NK-92 (cell line): ENCODE results near the gene PABPN1L.

ENCODE experiments used
- DNase-seq: peaks from one replicate; lab custom pipeline; 2025; ENCODE audit not compliant: unreplicated experiment; lab: John Stamatoyannopoulos, UW

PABPN1L gene

DNA sequence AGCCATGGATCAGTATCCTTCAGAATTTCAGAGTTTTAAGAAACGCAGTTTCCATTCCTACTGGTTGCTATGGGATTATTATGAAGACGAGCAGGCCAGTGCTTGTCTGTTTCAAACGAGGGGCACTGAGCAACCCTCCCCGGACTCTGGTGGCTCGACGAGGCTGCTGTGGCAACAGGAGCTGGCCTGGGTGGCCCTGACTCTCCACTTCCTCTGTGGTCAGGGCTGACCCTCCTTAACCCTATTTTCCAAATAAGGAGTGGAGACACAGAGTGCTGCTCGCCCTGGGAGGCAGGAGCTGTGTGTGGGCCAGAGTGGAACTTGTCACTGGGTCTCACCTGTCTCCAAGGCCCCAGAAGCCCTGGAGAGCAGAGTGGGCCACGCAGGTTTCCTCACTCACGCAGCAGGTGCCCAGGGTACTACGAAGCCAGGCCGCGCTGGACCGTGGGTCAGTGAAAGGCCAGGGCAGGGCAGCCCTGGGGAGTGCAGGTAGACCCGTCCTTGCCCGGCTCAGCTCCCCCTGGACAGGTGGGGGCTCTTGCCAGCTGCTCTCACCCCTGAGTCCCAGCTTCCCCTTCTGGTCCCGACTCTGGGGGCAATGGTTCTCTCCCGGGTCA lies 13.0 kb downstream of the PABPN1L start:
- DNase-seq: no peak

- no peak for DNase-seq
These were observed 14.8 kb downstream of the PABPN1L start for GRCh38 chr16:88851616-88852015.

DNA sequence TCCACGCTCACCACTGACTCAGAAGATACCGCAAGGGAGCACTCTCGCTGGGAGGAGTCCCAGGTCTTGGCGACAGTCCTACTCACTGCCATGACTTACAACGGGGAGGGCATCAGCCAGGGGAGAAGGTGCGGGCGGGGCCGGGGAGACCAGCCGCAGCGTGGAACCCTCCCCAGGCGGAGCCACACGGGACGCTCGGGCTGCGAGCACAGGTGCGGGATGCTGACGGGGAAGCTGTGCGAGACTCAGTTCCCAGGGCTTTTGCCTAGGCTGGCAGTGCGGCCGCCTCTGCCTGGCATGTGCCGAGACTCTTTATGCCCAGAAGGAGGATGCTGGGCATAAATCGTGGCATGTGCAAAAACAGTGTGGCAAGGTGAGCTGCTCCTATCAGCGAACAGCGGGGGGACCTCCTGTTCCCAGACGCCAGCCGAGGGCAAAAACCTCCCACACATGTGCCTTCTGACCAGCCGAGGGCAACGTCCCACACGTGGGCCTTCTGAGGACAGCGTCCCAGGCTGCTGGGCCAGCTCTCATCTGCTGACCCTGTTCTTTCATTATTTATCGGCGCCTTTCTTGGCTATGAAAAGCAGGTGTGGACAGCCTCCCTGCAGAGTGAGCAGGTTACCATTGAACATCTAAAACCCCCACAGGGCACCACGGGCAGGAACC lies 15.8 kb downstream of the PABPN1L start:
- no peak for DNase-seq

DNA sequence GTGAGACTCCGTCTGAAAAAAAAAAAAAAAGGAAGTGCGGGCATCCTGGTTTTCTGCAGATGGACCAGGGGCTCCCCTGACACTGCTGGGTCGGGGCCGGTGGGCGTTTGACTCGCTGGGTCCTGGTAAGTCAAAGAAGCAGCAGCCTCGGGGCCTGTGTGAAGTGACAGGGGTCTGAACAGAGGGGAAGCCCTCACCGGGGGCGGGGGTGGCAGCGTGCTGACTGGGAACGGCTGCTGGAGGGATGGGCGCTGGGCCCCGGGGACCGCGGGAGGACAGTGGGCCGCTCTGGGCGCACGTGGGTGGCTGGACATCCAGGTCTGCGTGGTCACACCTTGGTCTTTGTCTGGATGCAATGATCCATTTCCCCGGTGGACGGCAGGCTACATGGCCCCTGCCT lies 17.9 kb downstream of the PABPN1L start:
- no peak for DNase-seq

DNA sequence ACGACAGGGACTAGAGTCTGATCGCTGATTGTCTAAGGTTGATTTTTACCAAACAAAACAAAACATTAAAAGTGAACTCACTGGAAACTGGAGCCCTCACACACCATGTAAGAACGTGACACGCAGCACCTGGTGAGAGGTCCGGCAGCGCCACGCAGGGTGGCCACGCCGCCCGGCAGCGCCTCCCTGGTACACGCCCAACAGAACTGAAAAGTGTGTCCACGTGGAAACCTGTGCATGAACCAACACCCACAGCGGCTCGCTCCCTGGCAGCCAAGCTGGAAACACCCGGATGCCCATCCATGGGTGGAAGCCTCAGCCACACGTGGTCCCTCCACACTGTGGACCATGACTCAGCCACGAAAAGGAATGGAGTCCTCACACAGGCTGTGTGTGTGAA lies 18.8 kb downstream of the PABPN1L start:
- no peak for DNase-seq

- DNase-seq: no peak
These were observed 20.4 kb downstream of the PABPN1L start for GRCh38 chr16:88846088-88846487.

- DNase-seq: no peak
These were observed 21.9 kb downstream of the PABPN1L start for GRCh38 chr16:88844419-88845036.

- DNase-seq: no peak
These were observed 23.2 kb downstream of the PABPN1L start for GRCh38 chr16:88843256-88843655.

DNA sequence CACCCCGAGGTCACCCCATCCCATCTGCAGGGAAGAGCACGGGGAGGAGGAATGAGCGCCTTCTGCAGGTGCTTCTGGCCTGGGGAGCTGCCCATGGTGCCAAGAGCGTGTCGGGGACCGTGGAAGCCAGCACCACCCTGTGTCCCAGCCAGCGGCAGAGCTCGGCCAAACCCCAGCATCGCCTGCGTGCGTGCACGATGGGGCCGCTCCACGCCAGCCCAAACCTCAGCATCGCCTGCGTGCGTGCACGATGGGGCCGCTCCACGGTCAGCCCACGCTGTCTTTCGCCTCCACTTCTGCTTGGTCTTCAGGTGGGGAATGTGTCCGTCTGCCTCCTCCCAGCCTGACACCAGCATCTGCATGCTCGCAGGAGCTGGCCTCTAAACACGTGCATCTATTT lies 23.7 kb downstream of the PABPN1L start:
- DNase-seq: no peak

DNA sequence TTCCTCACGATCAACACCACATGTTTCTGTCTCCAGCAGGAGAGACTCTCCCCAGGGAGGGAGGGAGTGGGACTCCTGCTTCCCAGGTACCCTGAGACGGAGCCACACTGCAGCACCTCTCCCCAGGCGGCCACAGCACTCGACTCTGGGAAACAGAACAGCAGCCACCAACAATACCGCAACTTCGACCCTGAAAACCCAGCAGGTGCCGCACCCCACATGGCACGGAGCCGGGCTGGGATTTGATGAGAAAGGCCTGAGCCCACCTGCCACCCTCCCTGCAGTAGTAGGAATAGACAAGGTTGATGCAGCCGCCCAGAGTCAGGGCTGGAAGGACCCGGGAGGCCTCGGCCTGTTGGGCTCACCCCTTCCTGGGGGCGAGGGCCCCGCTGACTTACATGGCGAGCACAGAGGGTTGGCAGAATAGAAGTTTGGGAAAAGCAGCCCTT lies 24.1 kb downstream of the PABPN1L start:
- DNase-seq: no peak

GRCh38 chr16:88841521-88842307 lies 24.7 kb downstream of the PABPN1L start:
- no peak for DNase-seq

DNA sequence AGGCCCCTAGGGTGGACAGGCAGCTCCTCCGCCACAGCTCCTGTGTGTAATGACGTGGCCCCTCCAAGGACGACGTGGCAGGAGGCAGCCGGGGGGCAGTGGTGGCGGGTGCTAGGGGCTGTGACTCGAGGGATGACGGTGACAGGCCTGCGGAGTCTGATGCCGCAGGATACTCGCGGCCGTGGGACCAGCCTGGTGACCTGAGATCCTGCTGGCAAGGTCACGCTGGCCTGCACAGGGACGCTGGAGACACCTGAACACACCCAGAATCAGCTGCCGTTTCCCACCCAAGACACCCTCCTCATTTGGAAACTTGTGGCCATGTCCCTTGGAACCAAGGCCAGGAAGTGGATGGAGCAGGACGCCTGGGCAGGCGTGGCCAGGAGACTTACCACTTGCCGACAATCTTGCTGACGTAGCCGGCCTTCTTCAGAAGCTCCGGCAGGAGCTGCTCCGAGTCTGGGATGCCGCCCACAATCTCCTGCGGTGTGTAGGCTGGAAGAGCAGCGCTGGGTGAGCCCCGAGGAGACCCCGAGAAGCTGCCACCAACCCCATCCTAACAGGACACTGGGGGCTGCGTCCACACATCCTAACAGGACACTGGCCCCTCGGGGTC lies 25.8 kb downstream of the PABPN1L start:
- DNase-seq: no peak

GRCh38 chr16:88839745-88840599 lies 26.5 kb downstream of the PABPN1L start:
- DNase-seq: no peak

- no peak for DNase-seq
These were observed 27.4 kb downstream of the PABPN1L start for GRCh38 chr16:88839026-88839529.

GRCh38 chr16:88838566-88838965 lies 27.9 kb downstream of the PABPN1L start:
- DNase-seq: no peak

- no peak for DNase-seq
These were observed 28.7 kb downstream of the PABPN1L start for GRCh38 chr16:88837806-88838205.

DNA sequence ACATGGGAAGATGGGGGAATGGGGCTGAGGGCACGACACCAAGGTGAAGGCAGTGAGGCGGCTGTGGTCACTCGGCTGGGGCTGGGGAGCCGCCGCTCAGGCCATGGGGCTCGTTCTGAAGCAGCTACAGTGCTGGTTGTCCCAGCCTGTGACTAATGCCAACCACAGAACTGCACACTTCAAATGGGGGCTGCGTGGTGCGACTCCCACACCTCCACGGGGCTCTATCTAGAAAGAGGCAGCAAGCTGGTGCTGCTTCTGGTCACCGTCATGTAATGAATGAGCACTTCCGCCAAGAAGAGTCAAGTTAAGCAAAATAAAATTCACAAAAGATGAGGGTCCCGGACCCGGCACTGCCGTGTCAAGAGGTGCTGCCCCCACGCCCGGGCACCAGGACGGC lies 29.7 kb downstream of the PABPN1L start:
- DNase-seq: no peak

DNA sequence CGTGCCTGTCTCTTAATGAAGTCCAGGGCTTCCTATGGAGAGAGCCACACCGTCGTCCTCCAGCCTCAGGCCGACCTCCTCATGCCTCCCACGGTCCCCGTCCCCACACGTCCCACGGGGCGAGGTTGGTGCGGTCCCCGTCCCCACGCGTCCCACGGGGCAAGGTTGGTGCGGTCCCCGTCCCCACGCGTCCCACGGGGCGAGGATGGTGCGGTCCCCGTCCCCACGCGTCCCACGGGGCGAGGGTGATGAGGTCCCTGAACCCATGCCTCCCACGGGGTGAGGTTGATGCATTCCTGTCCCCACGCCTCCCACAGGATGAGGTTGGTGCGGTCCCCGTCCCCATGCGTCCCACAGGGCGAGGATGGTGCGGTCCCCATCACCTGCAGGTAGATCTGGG lies 30.6 kb downstream of the PABPN1L start:
- DNase-seq: no peak

DNA sequence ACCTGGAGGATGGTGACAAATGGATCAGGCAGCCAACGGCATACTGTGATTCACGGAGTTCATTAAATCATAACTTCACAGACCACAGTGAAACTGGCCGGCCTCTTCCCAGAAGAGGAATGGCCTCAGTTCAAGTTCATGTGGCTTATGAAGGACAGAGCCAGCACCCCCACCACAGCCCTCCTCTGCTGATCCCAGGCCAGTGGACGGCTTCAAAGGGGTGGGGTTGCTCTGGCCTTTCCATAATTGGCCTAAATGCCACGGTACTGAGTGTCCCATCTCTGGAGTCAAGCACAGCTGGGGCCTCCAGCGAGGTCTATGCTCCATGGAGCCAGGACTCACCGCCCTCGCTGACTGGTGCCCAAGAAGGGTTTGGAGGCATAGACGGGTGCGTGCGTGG lies 31.1 kb downstream of the PABPN1L start:
- no peak for DNase-seq

GRCh38 chr16:88834670-88835069 lies 31.8 kb downstream of the PABPN1L start:
- no peak for DNase-seq
